GM23338 (cell line): Measurements from ENCODE around the gene NF1. TPM values are rescaled to one million over a fixed set of nuclear protein-coding genes. Genes with fewer than 3 reads are reported as not detected.

Experiments
- ATAC-seq: fragments of 200-7000 bp; cut with Tn5 transposase; 3 replicates; pipeline ENCODE4 v1.9.1; 2020
- DNase-seq: peaks from one replicate; pipeline ENCODE4 v3.0.0-alpha.2; 2015; ENCODE audit warnings: low spot score
- H2AFZ ChIP-seq: fragments of 200-600 bp; sonication (generic); 2 replicates; pipeline ENCODE4 v1.8.0; 2016; ENCODE audit warnings: antibody characterized with exemption, mild to moderate bottlenecking, moderate library complexity
- H3F3A ChIP-seq: fragments of 200-600 bp; sonication (generic); replicated peaks from 2 replicates; pipeline ENCODE4 v1.8.0; 2017; ENCODE audit warnings: antibody characterized with exemption, mixed run types, low read depth
- H3K27ac ChIP-seq: fragments of 200-600 bp; sonication (generic); 2 replicates; pipeline ENCODE4 v1.6.1; 2016; ENCODE audit warnings: low read depth
- H3K27me3 ChIP-seq: fragments of 200-600 bp; sonication (generic); 2 replicates; pipeline ENCODE4 v1.8.0; 2016; ENCODE audit warnings: mild to moderate bottlenecking, mixed run types, moderate library complexity; ENCODE audit not compliant: insufficient read depth
- H3K36me3 ChIP-seq: fragments of 200-600 bp; sonication (generic); 2 replicates; pipeline ENCODE4 v1.8.0; 2016; ENCODE audit warnings: mild to moderate bottlenecking; ENCODE audit not compliant: insufficient read depth
- H3K4me1 ChIP-seq: fragments of 200-600 bp; sonication (generic); 2 replicates; pipeline ENCODE4 v1.8.0; 2016; ENCODE audit warnings: mild to moderate bottlenecking, moderate library complexity; ENCODE audit not compliant: insufficient read depth
- H3K4me2 ChIP-seq: fragments of 200-600 bp; sonication (generic); 2 replicates; pipeline ENCODE4 v1.7.1; 2017; ENCODE audit warnings: mixed run types
- H3K4me3 ChIP-seq: fragments of 200-600 bp; sonication (generic); 2 replicates; pipeline ENCODE4 v1.6.1; 2016; ENCODE audit warnings: mixed run types
- H3K79me2 ChIP-seq: fragments of 200-600 bp; sonication (generic); replicated peaks from 2 replicates; pipeline ENCODE4 v1.8.0; 2017; ENCODE audit warnings: mild to moderate bottlenecking; ENCODE audit not compliant: insufficient read depth
- H3K9me2 ChIP-seq: fragments of 200-600 bp; sonication (generic); 2 replicates; pipeline ENCODE4 v1.8.0; 2017; ENCODE audit not compliant: insufficient read depth
- H4K20me1 ChIP-seq: fragments of 200-600 bp; sonication (generic); replicated peaks from 2 replicates; pipeline ENCODE4 v1.8.0; 2017; ENCODE audit warnings: mild to moderate bottlenecking; ENCODE audit not compliant: insufficient read depth
- H3K27ac Mint-ChIP-seq: 2 replicates; pipeline ENCODE4 v1.8.0; 2020; ENCODE audit warnings: inconsistent platforms, mild to moderate bottlenecking, moderate library complexity, mixed read lengths
- H3K27me3 Mint-ChIP-seq: 3 replicates; pipeline ENCODE4 v1.8.0; 2022; ENCODE audit warnings: low read depth, mild to moderate bottlenecking, moderate library complexity, mixed read lengths, inconsistent platforms; ENCODE audit not compliant: insufficient read depth, poor library complexity
- H3K36me3 Mint-ChIP-seq: 3 replicates; pipeline ENCODE4 v1.8.0; 2021; ENCODE audit warnings: low read depth, mild to moderate bottlenecking, inconsistent platforms, moderate library complexity, mixed read lengths
- H3K4me1 Mint-ChIP-seq: 3 replicates; pipeline ENCODE4 v1.8.0; 2020; ENCODE audit warnings: mild to moderate bottlenecking, inconsistent platforms, mixed read lengths
- H3K4me3 Mint-ChIP-seq: 3 replicates; pipeline ENCODE4 v1.8.0; 2021; ENCODE audit warnings: moderate library complexity, mild to moderate bottlenecking, inconsistent platforms, mixed read lengths
- H3K9me3 Mint-ChIP-seq: 3 replicates; pipeline ENCODE4 v1.8.0; 2020; ENCODE audit warnings: moderate library complexity, mild to moderate bottlenecking, inconsistent platforms, mixed read lengths
- CREB1 ChIP-seq: fragments of 250-450 bp; sonication (Bioruptor Pico); IDR thresholded peaks from 2 replicates; pipeline ENCODE4 v1.5.0; 2020; ENCODE audit warnings: low read depth, mild to moderate bottlenecking, moderate library complexity
- CTCF ChIP-seq, 2 experiments: fragments of 200-600 bp in 1 of 2; sonication (generic) in 1 of 2; conservative IDR thresholded peaks; 2 replicates each; pipeline versions ENCODE4 v1.5.1 to v1.6.1; 2016 to 2017; ENCODE audit warnings: antibody characterized with exemption in 2 of 2, low read depth in 2 of 2, mild to moderate bottlenecking in 2 of 2, moderate library complexity in 1 of 2
- ETS1 ChIP-seq: IDR thresholded peaks from 2 replicates; pipeline ENCODE4 v1.6.1; 2016; ENCODE audit warnings: antibody characterized with exemption
- EZH2 ChIP-seq: fragments of 200-600 bp; sonication (generic); IDR thresholded peaks from one replicate; pipeline ENCODE4 v1.8.0; 2017; ENCODE audit warnings: antibody characterized with exemption, mild to moderate bottlenecking, low read depth; ENCODE audit not compliant: unreplicated experiment
- EZH2phosphoT487 ChIP-seq: fragments of 200-600 bp; sonication (generic); IDR thresholded peaks from one replicate; pipeline ENCODE4 v1.8.1; 2018; ENCODE audit warnings: antibody characterized with exemption; ENCODE audit not compliant: unreplicated experiment
- JUNB ChIP-seq: IDR thresholded peaks from one replicate; pipeline ENCODE4 v1.6.1; 2016; ENCODE audit warnings: antibody characterized with exemption; ENCODE audit not compliant: unreplicated experiment
- NANOG ChIP-seq: IDR thresholded peaks from 2 replicates; pipeline ENCODE4 v1.6.1; 2016; ENCODE audit warnings: antibody characterized with exemption, borderline replicate concordance
- POLR2AphosphoS5 ChIP-seq: IDR thresholded peaks from 2 replicates; pipeline ENCODE4 v1.6.1; 2016; ENCODE audit warnings: antibody characterized with exemption, low read depth
- REST ChIP-seq: IDR thresholded peaks from one replicate; pipeline ENCODE4 v1.6.1; 2018; ENCODE audit warnings: antibody characterized with exemption; ENCODE audit not compliant: unreplicated experiment
- STAT1 ChIP-seq: IDR thresholded peaks from one replicate; pipeline ENCODE4 v1.6.1; 2016; ENCODE audit warnings: antibody characterized with exemption; ENCODE audit not compliant: unreplicated experiment
- ZNF114 ChIP-seq: fragments of 250-450 bp; sonication (Bioruptor Pico); IDR thresholded peaks from 2 replicates; pipeline ENCODE4 v1.5.0; 2020; ENCODE audit warnings: mild to moderate bottlenecking, moderate library complexity
- ZNF331 ChIP-seq: fragments of 250-450 bp; sonication (Bioruptor Pico); IDR thresholded peaks from 2 replicates; pipeline ENCODE4 v1.5.0; 2020; ENCODE audit warnings: low read depth, mild to moderate bottlenecking, moderate library complexity
- polyA plus RNA-seq: library from polyadenylated mRNA; unstranded; fragments of >200 nt; fragmentation: Nextera tagmentation; extraction: Ambion mirVana; gene quantifications from 2 replicates; pipeline ENCODE4 v1.2.1, GENCODE V29; 2016
- total RNA-seq: library from RNA; depleted of rRNA; stranded (reverse); fragments of >200 nt; shearing (Covaris generic); gene quantifications from 2 replicates; pipeline ENCODE4 v1.2.3, GENCODE V29; 2014
- TF ChIP-seq, protein P1 (sequence below): fragments of 250-450 bp; sonication (Bioruptor Pico); IDR thresholded peaks from 2 replicates; pipeline ENCODE4 v1.5.0; 2020; ENCODE audit warnings: mild to moderate bottlenecking, moderate library complexity

NF1 gene
- total and polyA plus RNA-seq, 2 experiments from 2014 or later, result 16.3 to 49.7 TPM

GRCh38 chr17:31064707-31065106 is 30.1 kb upstream of the NF1 start (continued):
- no peak for TF ChIP-seq JUNB
- no peak for TF ChIP-seq CREB1 (CRISPR knock-in tag)
- no peak for TF ChIP-seq EZH2phosphoT487
- TF ChIP-seq ZNF331 (CRISPR knock-in tag), result no peak
- TF ChIP-seq ZNF114 (CRISPR knock-in tag), result no peak

DNA sequence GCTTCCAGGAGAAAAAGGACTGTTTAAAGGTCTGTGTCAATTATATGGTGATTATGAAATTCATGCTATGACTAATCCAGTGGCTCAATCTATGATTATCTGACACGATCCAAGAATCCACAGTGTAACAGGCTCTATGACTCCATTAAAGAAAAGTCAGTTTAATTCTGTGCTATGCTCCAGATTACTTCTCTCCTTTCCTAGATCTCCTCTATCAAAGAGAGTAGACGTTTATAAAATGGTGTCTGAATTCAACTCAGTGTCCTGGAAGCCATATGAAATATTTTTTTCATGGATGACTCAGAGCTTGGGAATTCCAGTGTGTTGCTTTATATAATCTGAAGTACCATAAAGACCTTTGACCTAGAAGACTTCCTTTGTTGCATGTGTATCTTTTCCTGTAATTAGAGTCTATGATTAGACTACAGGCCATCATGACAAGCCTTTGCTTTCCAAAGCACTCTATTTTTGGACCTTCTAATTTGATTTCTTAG is 27.0 kb upstream of the NF1 start:
- H3K27me3 Mint-ChIP-seq, result peaks cover 4% of the 10 kb centered on the region
- Histone ChIP-seq H3F3A (no peaks in the 10 kb centered on the region), H3K9me2 (no peaks in the 10 kb centered on the region), H2AFZ (no peak overlapping the region), H3K36me3 (no peaks in the 10 kb centered on the region), H3K79me2 (no peaks in the 10 kb centered on the region), H3K4me3 (no peak overlapping the region), H3K4me2 (no peak overlapping the region), H4K20me1 (no peaks in the 10 kb centered on the region), H3K4me1 (peaks cover 11% of the 10 kb centered on the region), H3K27ac (no peak overlapping the region), H3K27me3 (no peaks in the 10 kb centered on the region)
- no peak overlapping the region for H3K27ac Mint-ChIP-seq
- no peak overlapping the region for H3K4me3 Mint-ChIP-seq
- no peak for TF ChIP-seq EZH2phosphoT487
- TF ChIP-seq CTCF (conservative IDR thresholded peaks at IDR 0.05; ENCODE audit: low read depth in 2 of 2), result no peak
- no peak for TF ChIP-seq JUNB
- TF ChIP-seq ZNF114 (CRISPR knock-in tag), result no peak
- TF ChIP-seq EZH2, result no peak
- TF ChIP-seq STAT1, result no peak
- no peak for TF ChIP-seq POLR2AphosphoS5
- TF ChIP-seq ETS1, result no peak
- TF ChIP-seq REST, result no peak
- no peak for TF ChIP-seq NANOG
- TF ChIP-seq, protein P1, sequence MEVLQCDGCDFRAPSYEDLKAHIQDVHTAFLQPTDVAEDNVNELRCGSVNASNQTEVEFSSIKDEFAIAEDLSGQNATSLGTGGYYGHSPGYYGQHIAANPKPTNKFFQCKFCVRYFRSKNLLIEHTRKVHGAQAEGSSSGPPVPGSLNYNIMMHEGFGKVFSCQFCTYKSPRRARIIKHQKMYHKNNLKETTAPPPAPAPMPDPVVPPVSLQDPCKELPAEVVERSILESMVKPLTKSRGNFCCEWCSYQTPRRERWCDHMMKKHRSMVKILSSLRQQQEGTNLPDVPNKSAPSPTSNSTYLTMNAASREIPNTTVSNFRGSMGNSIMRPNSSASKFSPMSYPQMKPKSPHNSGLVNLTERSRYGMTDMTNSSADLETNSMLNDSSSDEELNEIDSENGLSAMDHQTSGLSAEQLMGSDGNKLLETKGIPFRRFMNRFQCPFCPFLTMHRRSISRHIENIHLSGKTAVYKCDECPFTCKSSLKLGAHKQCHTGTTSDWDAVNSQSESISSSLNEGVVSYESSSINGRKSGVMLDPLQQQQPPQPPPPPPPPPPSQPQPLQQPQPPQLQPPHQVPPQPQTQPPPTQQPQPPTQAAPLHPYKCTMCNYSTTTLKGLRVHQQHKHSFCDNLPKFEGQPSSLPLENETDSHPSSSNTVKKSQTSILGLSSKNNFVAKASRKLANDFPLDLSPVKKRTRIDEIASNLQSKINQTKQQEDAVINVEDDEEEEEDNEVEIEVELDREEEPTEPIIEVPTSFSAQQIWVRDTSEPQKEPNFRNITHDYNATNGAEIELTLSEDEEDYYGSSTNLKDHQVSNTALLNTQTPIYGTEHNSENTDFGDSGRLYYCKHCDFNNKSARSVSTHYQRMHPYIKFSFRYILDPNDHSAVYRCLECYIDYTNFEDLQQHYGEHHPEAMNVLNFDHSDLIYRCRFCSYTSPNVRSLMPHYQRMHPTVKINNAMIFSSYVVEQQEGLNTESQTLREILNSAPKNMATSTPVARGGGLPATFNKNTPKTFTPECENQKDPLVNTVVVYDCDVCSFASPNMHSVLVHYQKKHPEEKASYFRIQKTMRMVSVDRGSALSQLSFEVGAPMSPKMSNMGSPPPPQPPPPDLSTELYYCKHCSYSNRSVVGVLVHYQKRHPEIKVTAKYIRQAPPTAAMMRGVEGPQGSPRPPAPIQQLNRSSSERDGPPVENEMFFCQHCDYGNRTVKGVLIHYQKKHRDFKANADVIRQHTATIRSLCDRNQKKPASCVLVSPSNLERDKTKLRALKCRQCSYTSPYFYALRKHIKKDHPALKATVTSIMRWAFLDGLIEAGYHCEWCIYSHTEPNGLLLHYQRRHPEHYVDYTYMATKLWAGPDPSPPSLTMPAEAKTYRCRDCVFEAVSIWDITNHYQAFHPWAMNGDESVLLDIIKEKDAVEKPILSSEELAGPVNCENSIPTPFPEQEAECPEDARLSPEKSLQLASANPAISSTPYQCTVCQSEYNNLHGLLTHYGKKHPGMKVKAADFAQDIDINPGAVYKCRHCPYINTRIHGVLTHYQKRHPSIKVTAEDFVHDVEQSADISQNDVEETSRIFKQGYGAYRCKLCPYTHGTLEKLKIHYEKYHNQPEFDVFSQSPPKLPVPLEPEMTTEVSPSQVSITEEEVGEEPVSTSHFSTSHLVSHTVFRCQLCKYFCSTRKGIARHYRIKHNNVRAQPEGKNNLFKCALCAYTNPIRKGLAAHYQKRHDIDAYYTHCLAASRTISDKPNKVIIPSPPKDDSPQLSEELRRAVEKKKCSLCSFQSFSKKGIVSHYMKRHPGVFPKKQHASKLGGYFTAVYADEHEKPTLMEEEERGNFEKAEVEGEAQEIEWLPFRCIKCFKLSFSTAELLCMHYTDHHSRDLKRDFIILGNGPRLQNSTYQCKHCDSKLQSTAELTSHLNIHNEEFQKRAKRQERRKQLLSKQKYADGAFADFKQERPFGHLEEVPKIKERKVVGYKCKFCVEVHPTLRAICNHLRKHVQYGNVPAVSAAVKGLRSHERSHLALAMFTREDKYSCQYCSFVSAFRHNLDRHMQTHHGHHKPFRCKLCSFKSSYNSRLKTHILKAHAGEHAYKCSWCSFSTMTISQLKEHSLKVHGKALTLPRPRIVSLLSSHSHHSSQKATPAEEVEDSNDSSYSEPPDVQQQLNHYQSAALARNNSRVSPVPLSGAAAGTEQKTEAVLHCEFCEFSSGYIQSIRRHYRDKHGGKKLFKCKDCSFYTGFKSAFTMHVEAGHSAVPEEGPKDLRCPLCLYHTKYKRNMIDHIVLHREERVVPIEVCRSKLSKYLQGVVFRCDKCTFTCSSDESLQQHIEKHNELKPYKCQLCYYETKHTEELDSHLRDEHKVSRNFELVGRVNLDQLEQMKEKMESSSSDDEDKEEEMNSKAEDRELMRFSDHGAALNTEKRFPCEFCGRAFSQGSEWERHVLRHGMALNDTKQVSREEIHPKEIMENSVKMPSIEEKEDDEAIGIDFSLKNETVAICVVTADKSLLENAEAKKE (CRISPR knock-in tag), result no peak
- no peak for TF ChIP-seq CREB1 (CRISPR knock-in tag)
- no peak for TF ChIP-seq ZNF331 (CRISPR knock-in tag)
- ATAC-seq (no peak), DNase-seq (no peak)
- no peaks in the 10 kb centered on the region for H3K36me3 Mint-ChIP-seq
- peaks cover 5% of the 10 kb centered on the region for H3K4me1 Mint-ChIP-seq
- no peaks in the 10 kb centered on the region for H3K9me3 Mint-ChIP-seq
